K562 (cell line): ENCODE results near the gene FERMT3. TPM values are rescaled to one million over a fixed set of nuclear protein-coding genes. Genes with fewer than 3 reads are reported as not detected.
A peak's percentile ranks its signal among the peaks of the same experiment; 100 is the strongest.

ENCODE experiments used
- ARNT ChIP-seq, 2 experiments: fragments of 450-650 bp; IDR thresholded peaks; 2 replicates each; pipeline ENCODE4 v1.6.1; 2016; ENCODE audit warnings: mild to moderate bottlenecking in 1 of 2
- BRD9 ChIP-seq: fragments of 450-650 bp; IDR thresholded peaks from 2 replicates; pipeline ENCODE4 v1.6.1; 2018; ENCODE audit warnings: low read depth; ENCODE audit not compliant: partially characterized antibody
- LARP7 ChIP-seq: fragments of 450-650 bp; IDR thresholded peaks from 2 replicates; pipeline ENCODE4 v1.6.1; 2016
- NUFIP1 ChIP-seq: fragments of 450-650 bp; IDR thresholded peaks from 2 replicates; pipeline ENCODE4 v1.6.1; 2018; ENCODE audit not compliant: partially characterized antibody
- PPARD ChIP-seq: fragments of 250-450 bp; sonication (Bioruptor Pico); IDR thresholded peaks from 2 replicates; pipeline ENCODE4 v1.8.0; 2022; ENCODE audit warnings: inconsistent platforms, mild to moderate bottlenecking, moderate library complexity
- RAD21 ChIP-seq, 2 experiments: fragments of 250-450 bp in 1 of 2; fragments of 450-650 bp in 1 of 2; sonication (Bioruptor Pico) in 1 of 2; formaldehyde crosslinking in 1 of 2; IDR thresholded peaks in 1 of 2; conservative IDR thresholded peaks in 1 of 2; 2 replicates each; pipeline versions ENCODE4 v1.4.0 to v1.8.0; 2020 to 2022; ENCODE audit warnings: mild to moderate bottlenecking in 2 of 2, moderate library complexity in 1 of 2
- SIN3A ChIP-seq, 2 experiments: fragments of 150-350 bp in 1 of 2; IDR thresholded peaks; 2 replicates each; pipeline ENCODE4 v1.6.1; 2011 to 2016; ENCODE audit warnings: borderline replicate concordance in 2 of 2, low read depth in 2 of 2, low read length in 2 of 2, mild to moderate bottlenecking in 2 of 2, moderate library complexity in 2 of 2; ENCODE audit not compliant: control insufficient read depth in 1 of 2
- SNAPC5 ChIP-seq: fragments of 250-450 bp; sonication (Bioruptor Pico); IDR thresholded peaks from 2 replicates; pipeline ENCODE4 v1.8.0; 2021; ENCODE audit warnings: moderate library complexity, mild to moderate bottlenecking, inconsistent platforms
- TCF3 ChIP-seq: sonication (generic); formaldehyde crosslinking; IDR thresholded peaks from 2 replicates; pipeline ENCODE4 v1.4.0; 2020; ENCODE audit warnings: mild to moderate bottlenecking, missing genetic modification reagents
- TSHZ1 ChIP-seq: fragments of 250-450 bp; sonication (Bioruptor Pico); IDR thresholded peaks from 2 replicates; pipeline ENCODE4 v1.4.0; 2020; ENCODE audit warnings: mild to moderate bottlenecking, moderate library complexity
- ZBTB11 ChIP-seq, 3 experiments: fragments of 200-800 bp in 1 of 3; fragments of 250-450 bp in 1 of 3; fragments of 450-650 bp in 1 of 3; sonication (Bioruptor Pico) in 1 of 3; sonication (Bioruptor generic) in 1 of 3; formaldehyde crosslinking in 1 of 3; IDR thresholded peaks; 2 replicates each; pipeline versions ENCODE4 v1.6.1 to v1.8.0; 2016 to 2022; ENCODE audit warnings: mild to moderate bottlenecking in 2 of 3, missing genetic modification characterization in 2 of 3, missing compliant biosample characterization in 1 of 3, moderate library complexity in 1 of 3
- ZNF592 ChIP-seq: fragments of 450-650 bp; IDR thresholded peaks from 2 replicates; pipeline ENCODE4 v1.6.1; 2017; ENCODE audit warnings: antibody characterized with exemption, mild to moderate bottlenecking
- ZNF764 ChIP-seq: fragments of 250-450 bp; sonication (Bioruptor Pico); IDR thresholded peaks from 2 replicates; pipeline ENCODE4 v1.4.0; 2020; ENCODE audit warnings: low read depth, mild to moderate bottlenecking, moderate library complexity
- polyA plus RNA-seq, 8 experiments: library from polyadenylated mRNA; depleted of rRNA in 4 of 8; stranded (reverse) in 5 of 8; unstranded in 3 of 8; fragments of >200 nt; fragmentation: Nextera tagmentation in 2 of 8; fragmentation: Illumina TruSeq in 1 of 8; extraction: Ambion mirVana in 2 of 8; extraction: Trizol in 1 of 8; gene quantifications; 2 replicates each; pipeline versions ENCODE4 v1.2.1 to v1.2.3, GENCODE V29; 2011 to 2014; ENCODE audit warnings: inconsistent platforms in 1 of 8, missing spikeins in 1 of 8
- total RNA-seq, 7 experiments: library from RNA; depleted of rRNA in 6 of 7; stranded (reverse); fragments of >200 nt in 6 of 7; fragmentation: Illumina TruSeq in 2 of 7; extraction: Trizol in 2 of 7; gene quantifications; 2 replicates each; pipeline versions ENCODE4 v1.2.1 to v1.2.3, GENCODE V29; 2011 to 2021; ENCODE audit warnings: low replicate concordance in 1 of 7
- TF ChIP-seq, protein P1 (sequence below): sonication (generic); formaldehyde crosslinking; IDR thresholded peaks from 2 replicates; pipeline ENCODE4 v1.8.1; 2022; ENCODE audit warnings: missing genetic modification reagents

Gene FERMT3
- total and polyA plus RNA-seq, 9 of the 15 experiments (the other 6 are each of a cell fraction or from before 2014, with no cell fraction given) = 3.2 to 275 (median 79.7) TPM

- TF ChIP-seq PPARD (no peak), TSHZ1 (CRISPR knock-in tag) (no peak), ZNF592 (peak; percentile 61; the same call in 1 of the 2 replicates), ZNF764 (no peak), NUFIP1 (no peak), ZBTB11 (CRISPR knock-in tag; IDR thresholded peaks at IDR 0.05) (peak in 1 of 3 experiments; percentile 39; a peak in 1 of 6 replicates), RAD21 (CRISPR knock-in tag; conservative IDR thresholded peaks at IDR 0.05 in 1 of 2, IDR thresholded peaks at IDR 0.05 in 1 of 2) (peak; percentile 87 to 90), SIN3A (IDR thresholded peaks at IDR 0.05; ENCODE audit: borderline replicate concordance in 2 of 2, control insufficient read depth in 1 of 2, low read depth in 2 of 2, low read length in 2 of 2) (peak in 1 of 2 experiments; percentile 69; a peak in 1 of 4 replicates), SNAPC5 (CRISPR knock-in tag) (no peak), TCF3 (CRISPR knock-in tag) (peak; percentile 29; the same call in 1 of the 2 replicates), BRD9 (peak; percentile 52), ARNT (IDR thresholded peaks at IDR 0.05) (peak in 1 of 2 experiments; percentile 61; a peak in 1 of 4 replicates), LARP7 (0 out of 2 replicates have a peak, but pooled peaks have one; percentile 7)
- TF ChIP-seq, protein P1, sequence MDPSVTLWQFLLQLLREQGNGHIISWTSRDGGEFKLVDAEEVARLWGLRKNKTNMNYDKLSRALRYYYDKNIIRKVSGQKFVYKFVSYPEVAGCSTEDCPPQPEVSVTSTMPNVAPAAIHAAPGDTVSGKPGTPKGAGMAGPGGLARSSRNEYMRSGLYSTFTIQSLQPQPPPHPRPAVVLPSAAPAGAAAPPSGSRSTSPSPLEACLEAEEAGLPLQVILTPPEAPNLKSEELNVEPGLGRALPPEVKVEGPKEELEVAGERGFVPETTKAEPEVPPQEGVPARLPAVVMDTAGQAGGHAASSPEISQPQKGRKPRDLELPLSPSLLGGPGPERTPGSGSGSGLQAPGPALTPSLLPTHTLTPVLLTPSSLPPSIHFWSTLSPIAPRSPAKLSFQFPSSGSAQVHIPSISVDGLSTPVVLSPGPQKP (CRISPR knock-in tag) = no peak
Measured at GRCh38 chr11:64204464-64204989, 2.0 kb upstream of the FERMT3 start (continued).
